HEK293 (cell line): ENCODE data around the gene C20orf144.
A peak's percentile ranks its signal among the peaks of the same experiment; 100 is the strongest.

Experiments used
- CTCF ChIA-PET: fragments of 350-600 bp; formaldehyde crosslinking; extraction: SDS; loops from one replicate; lab custom pipeline; 2021; ENCODE audit warnings: antibody characterized with exemption; lab: Yijun Ruan, JAX
- POLR2A ChIA-PET: fragments of 300-600 bp; formaldehyde crosslinking; extraction: SDS; loops from one replicate; lab custom pipeline; 2020; ENCODE audit warnings: antibody characterized with exemption, inconsistent platforms; lab: Yijun Ruan, JAX
- H3K27ac ChIP-seq: fragments of 200-500 bp; sonication (Bioruptor generic); 2 replicates; pipeline ENCODE4 v1.5.1; 2014; ENCODE audit warnings: low read depth, low read length, control low read depth, inconsistent platforms; ENCODE audit errors: extremely low read depth
- H3K36me3 ChIP-seq, 2 experiments: fragments of 200-500 bp in 1 of 2; sonication (Bioruptor generic) in 1 of 2; 1 replicate in 1 of 2; 2 replicates in 1 of 2; pipeline ENCODE4 v1.5.1; 2014 to 2017; ENCODE audit warnings: inconsistent platforms in 2 of 2, low read length in 2 of 2; ENCODE audit not compliant: control insufficient read depth in 2 of 2, insufficient read depth in 1 of 2
- H3K4me1 ChIP-seq: fragments of 200-500 bp; sonication (Bioruptor generic); 2 replicates; pipeline ENCODE4 v1.5.1; 2014; ENCODE audit warnings: mild to moderate bottlenecking, low read length, inconsistent platforms; ENCODE audit not compliant: control insufficient read depth, insufficient read depth
- H3K4me3 ChIP-seq: 2 replicates; pipeline ENCODE4 v1.5.1; 2011; ENCODE audit warnings: low read depth, mild to moderate bottlenecking, control low read depth, low read length, moderate library complexity
- H3K9me3 ChIP-seq: fragments of 200-500 bp; sonication (Bioruptor generic); 2 replicates; pipeline ENCODE4 v1.5.1; 2014; ENCODE audit warnings: low read depth, low read length, inconsistent platforms; ENCODE audit not compliant: control insufficient read depth, insufficient read depth
- GLIS1 ChIP-seq: fragments of 450-650 bp; formaldehyde crosslinking; IDR thresholded peaks from 2 replicates; pipeline ENCODE4 v1.5.1; 2016; ENCODE audit warnings: missing biosample characterization, missing genetic modification characterization
- HOXC10 ChIP-seq: sonication (generic); formaldehyde crosslinking; IDR thresholded peaks from 2 replicates; pipeline ENCODE4 v1.8.1; 2023; ENCODE audit warnings: mild to moderate bottlenecking, missing genetic modification reagents
- HOXD13 ChIP-seq: sonication (generic); formaldehyde crosslinking; IDR thresholded peaks from 2 replicates; pipeline ENCODE4 v1.8.0; 2022; ENCODE audit warnings: missing genetic modification reagents, borderline replicate concordance
- MYNN ChIP-seq: fragments of 450-650 bp; formaldehyde crosslinking; IDR thresholded peaks from 2 replicates; pipeline ENCODE4 v1.5.1; 2016; ENCODE audit warnings: missing biosample characterization, missing genetic modification characterization, borderline replicate concordance
- PRDM1 ChIP-seq: fragments of 450-650 bp; formaldehyde crosslinking; IDR thresholded peaks from 2 replicates; pipeline ENCODE4; 2016; ENCODE audit warnings: missing biosample characterization, missing genetic modification characterization
- SALL2 ChIP-seq: fragments of 450-650 bp; formaldehyde crosslinking; IDR thresholded peaks from 2 replicates; pipeline ENCODE4 v1.5.0; 2017; ENCODE audit warnings: missing biosample characterization, mild to moderate bottlenecking, missing genetic modification characterization, borderline replicate concordance
- SETDB1 ChIP-seq: IDR thresholded peaks from one replicate; pipeline ENCODE4 v1.6.1; 2017; ENCODE audit warnings: mild to moderate bottlenecking, low read length, moderate library complexity, mixed read lengths; ENCODE audit not compliant: insufficient read length
- TCF7L2 ChIP-seq: IDR thresholded peaks from 2 replicates; pipeline ENCODE4 v1.6.1; 2011; ENCODE audit warnings: low read depth, mild to moderate bottlenecking, inconsistent platforms, low read length, moderate library complexity, borderline replicate concordance
- ZEB2 ChIP-seq: fragments of 450-650 bp; formaldehyde crosslinking; IDR thresholded peaks from 2 replicates; pipeline ENCODE4 v1.5.1; 2016; ENCODE audit warnings: missing biosample characterization, missing genetic modification characterization
- ZFHX2 ChIP-seq: fragments of 450-650 bp; formaldehyde crosslinking; conservative IDR thresholded peaks from 2 replicates; pipeline ENCODE4 v1.5.1; 2016; ENCODE audit warnings: missing biosample characterization, missing genetic modification characterization
- ZNF114 ChIP-seq: fragments of 450-650 bp; formaldehyde crosslinking; IDR thresholded peaks from 2 replicates; pipeline ENCODE4 v1.5.0; 2017; ENCODE audit warnings: missing biosample characterization, missing genetic modification characterization
- ZNF157 ChIP-seq: fragments of 450-650 bp; formaldehyde crosslinking; IDR thresholded peaks from 2 replicates; pipeline ENCODE4 v1.5.1; 2016; ENCODE audit warnings: missing biosample characterization, missing genetic modification characterization
- ZNF2 ChIP-seq: fragments of 450-650 bp; formaldehyde crosslinking; IDR thresholded peaks from 2 replicates; pipeline ENCODE4 v1.5.1; 2016; ENCODE audit warnings: missing biosample characterization, missing genetic modification characterization
- ZNF221 ChIP-seq: fragments of 450-650 bp; formaldehyde crosslinking; IDR thresholded peaks from 2 replicates; pipeline ENCODE4 v1.5.1; 2017; ENCODE audit warnings: missing biosample characterization, missing genetic modification characterization, borderline replicate concordance
- ZNF335 ChIP-seq: fragments of 450-650 bp; formaldehyde crosslinking; conservative IDR thresholded peaks from 2 replicates; pipeline ENCODE4 v1.5.1; 2016; ENCODE audit warnings: missing biosample characterization, missing genetic modification characterization
- ZNF341 ChIP-seq: fragments of 450-650 bp; formaldehyde crosslinking; IDR thresholded peaks from 2 replicates; pipeline ENCODE4; 2016; ENCODE audit warnings: low read depth, missing biosample characterization, missing genetic modification characterization
- ZNF350 ChIP-seq: fragments of 450-650 bp; formaldehyde crosslinking; IDR thresholded peaks from 2 replicates; pipeline ENCODE4 v1.5.0; 2017; ENCODE audit warnings: missing biosample characterization, mild to moderate bottlenecking, missing genetic modification characterization
- ZNF354C ChIP-seq: fragments of 450-650 bp; formaldehyde crosslinking; IDR thresholded peaks from 2 replicates; pipeline ENCODE4 v1.5.1; 2016; ENCODE audit warnings: missing biosample characterization, missing genetic modification characterization, low read depth, borderline replicate concordance
- ZNF37A ChIP-seq: fragments of 450-650 bp; IDR thresholded peaks from 2 replicates; pipeline ENCODE4 v1.5.1; 2018; ENCODE audit warnings: missing biosample characterization, missing genetic modification characterization
- ZNF394 ChIP-seq: fragments of 450-650 bp; formaldehyde crosslinking; IDR thresholded peaks from 2 replicates; pipeline ENCODE4 v1.5.1; 2016; ENCODE audit warnings: missing biosample characterization, missing genetic modification characterization, mild to moderate bottlenecking, moderate library complexity, borderline replicate concordance
- ZNF529 ChIP-seq: fragments of 450-650 bp; formaldehyde crosslinking; IDR thresholded peaks from 2 replicates; pipeline ENCODE4 v1.5.1; 2017; ENCODE audit warnings: missing genetic modification characterization, missing biosample characterization; ENCODE audit not compliant: insufficient replicate concordance
- ZNF530 ChIP-seq: fragments of 450-650 bp; formaldehyde crosslinking; IDR thresholded peaks from 2 replicates; pipeline ENCODE4 v1.5.1; 2016; ENCODE audit warnings: low read depth, missing biosample characterization, missing genetic modification characterization
- ZNF600 ChIP-seq: fragments of 450-650 bp; formaldehyde crosslinking; IDR thresholded peaks from 2 replicates; pipeline ENCODE4 v1.5.1; 2016; ENCODE audit warnings: missing biosample characterization, missing genetic modification characterization
- ZNF660 ChIP-seq: fragments of 450-650 bp; IDR thresholded peaks from 2 replicates; pipeline ENCODE4 v1.5.1; 2018; ENCODE audit warnings: missing biosample characterization, mild to moderate bottlenecking, missing genetic modification characterization
- ZNF777 ChIP-seq: fragments of 450-650 bp; formaldehyde crosslinking; IDR thresholded peaks from 2 replicates; pipeline ENCODE4 v1.5.1; 2017; ENCODE audit warnings: missing biosample characterization, missing genetic modification characterization, borderline replicate concordance
- TF ChIP-seq, protein P1 (sequence below): fragments of 450-650 bp; formaldehyde crosslinking; IDR thresholded peaks from 2 replicates; pipeline ENCODE4 v1.5.1; 2017; ENCODE audit warnings: missing biosample characterization, missing genetic modification characterization
- TF ChIP-seq, protein P2 (sequence below): fragments of 450-650 bp; formaldehyde crosslinking; IDR thresholded peaks from 2 replicates; pipeline ENCODE4 v1.5.1; 2017; ENCODE audit warnings: missing biosample characterization, missing genetic modification characterization
- TF ChIP-seq, protein P3 (sequence below): fragments of 450-650 bp; formaldehyde crosslinking; IDR thresholded peaks from 2 replicates; pipeline ENCODE4 v1.5.1; 2016; ENCODE audit warnings: missing biosample characterization, missing genetic modification characterization, low read depth
- TF ChIP-seq, protein P4 (sequence below): fragments of 450-650 bp; formaldehyde crosslinking; IDR thresholded peaks from 2 replicates; pipeline ENCODE4 v1.5.1; 2016; ENCODE audit warnings: missing biosample characterization, missing genetic modification characterization

C20orf144 gene

DNA sequence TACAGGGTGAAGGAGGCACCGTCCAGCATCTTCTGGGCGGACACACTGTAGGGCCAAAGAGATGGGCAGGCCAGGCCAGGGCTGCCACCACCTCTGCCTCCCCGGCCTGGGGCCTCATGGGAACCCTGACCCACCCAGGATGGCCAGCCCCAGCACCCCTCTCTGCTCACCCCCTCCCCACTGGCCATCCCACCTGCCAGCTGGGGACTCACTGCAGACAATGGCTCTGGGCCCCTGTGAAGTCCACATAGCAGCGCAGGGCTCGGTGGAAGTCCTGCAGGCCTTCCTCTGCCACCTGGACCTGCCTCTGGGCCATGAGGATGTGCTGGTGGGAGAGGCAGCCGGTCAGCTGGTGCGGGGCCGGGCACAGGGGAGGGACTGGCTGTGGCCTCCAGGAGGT, 3.6 kb upstream of the C20orf144 start (continued):
- TF ChIP-seq, protein P1, sequence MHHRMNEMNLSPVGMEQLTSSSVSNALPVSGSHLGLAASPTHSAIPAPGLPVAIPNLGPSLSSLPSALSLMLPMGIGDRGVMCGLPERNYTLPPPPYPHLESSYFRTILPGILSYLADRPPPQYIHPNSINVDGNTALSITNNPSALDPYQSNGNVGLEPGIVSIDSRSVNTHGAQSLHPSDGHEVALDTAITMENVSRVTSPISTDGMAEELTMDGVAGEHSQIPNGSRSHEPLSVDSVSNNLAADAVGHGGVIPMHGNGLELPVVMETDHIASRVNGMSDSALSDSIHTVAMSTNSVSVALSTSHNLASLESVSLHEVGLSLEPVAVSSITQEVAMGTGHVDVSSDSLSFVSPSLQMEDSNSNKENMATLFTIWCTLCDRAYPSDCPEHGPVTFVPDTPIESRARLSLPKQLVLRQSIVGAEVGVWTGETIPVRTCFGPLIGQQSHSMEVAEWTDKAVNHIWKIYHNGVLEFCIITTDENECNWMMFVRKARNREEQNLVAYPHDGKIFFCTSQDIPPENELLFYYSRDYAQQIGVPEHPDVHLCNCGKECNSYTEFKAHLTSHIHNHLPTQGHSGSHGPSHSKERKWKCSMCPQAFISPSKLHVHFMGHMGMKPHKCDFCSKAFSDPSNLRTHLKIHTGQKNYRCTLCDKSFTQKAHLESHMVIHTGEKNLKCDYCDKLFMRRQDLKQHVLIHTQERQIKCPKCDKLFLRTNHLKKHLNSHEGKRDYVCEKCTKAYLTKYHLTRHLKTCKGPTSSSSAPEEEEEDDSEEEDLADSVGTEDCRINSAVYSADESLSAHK (tag by site-specific recombination) = no peak
- TF ChIP-seq ZNF530 (tag by site-specific recombination) (no peak), ZEB2 (tag by site-specific recombination) (no peak), ZNF114 (tag by site-specific recombination) (no peak), HOXD13 (CRISPR knock-in tag) (no peak), SALL2 (tag by site-specific recombination) (no peak), ZNF37A (no peak), ZNF157 (tag by site-specific recombination) (no peak), ZNF354C (no peak)
- TF ChIP-seq, protein P2, sequence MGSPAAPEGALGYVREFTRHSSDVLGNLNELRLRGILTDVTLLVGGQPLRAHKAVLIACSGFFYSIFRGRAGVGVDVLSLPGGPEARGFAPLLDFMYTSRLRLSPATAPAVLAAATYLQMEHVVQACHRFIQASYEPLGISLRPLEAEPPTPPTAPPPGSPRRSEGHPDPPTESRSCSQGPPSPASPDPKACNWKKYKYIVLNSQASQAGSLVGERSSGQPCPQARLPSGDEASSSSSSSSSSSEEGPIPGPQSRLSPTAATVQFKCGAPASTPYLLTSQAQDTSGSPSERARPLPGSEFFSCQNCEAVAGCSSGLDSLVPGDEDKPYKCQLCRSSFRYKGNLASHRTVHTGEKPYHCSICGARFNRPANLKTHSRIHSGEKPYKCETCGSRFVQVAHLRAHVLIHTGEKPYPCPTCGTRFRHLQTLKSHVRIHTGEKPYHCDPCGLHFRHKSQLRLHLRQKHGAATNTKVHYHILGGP (tag by site-specific recombination) = no peak
- TF ChIP-seq, protein P3, sequence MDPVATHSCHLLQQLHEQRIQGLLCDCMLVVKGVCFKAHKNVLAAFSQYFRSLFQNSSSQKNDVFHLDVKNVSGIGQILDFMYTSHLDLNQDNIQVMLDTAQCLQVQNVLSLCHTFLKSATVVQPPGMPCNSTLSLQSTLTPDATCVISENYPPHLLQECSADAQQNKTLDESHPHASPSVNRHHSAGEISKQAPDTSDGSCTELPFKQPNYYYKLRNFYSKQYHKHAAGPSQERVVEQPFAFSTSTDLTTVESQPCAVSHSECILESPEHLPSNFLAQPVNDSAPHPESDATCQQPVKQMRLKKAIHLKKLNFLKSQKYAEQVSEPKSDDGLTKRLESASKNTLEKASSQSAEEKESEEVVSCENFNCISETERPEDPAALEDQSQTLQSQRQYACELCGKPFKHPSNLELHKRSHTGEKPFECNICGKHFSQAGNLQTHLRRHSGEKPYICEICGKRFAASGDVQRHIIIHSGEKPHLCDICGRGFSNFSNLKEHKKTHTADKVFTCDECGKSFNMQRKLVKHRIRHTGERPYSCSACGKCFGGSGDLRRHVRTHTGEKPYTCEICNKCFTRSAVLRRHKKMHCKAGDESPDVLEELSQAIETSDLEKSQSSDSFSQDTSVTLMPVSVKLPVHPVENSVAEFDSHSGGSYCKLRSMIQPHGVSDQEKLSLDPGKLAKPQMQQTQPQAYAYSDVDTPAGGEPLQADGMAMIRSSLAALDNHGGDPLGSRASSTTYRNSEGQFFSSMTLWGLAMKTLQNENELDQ = no peak

DNA sequence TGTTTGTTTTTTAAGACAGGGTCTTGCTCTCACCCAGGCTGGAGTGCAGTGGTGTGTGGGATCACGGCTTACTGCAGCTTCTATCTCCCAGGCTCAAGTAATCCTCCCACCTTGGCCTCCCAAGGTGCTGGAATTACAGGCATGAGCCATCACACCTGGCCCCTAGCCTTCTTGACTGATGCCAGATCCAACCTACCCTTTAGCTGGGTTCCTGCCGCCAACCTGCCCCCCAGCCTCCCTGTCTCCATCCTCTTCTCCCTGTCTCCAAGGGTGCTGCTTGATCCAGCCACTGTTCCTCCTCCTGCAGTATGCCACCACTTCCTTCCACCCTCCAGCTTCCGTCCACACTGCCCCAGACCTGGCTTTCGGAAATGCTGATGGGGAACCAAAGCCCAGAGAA, 3.2 kb upstream of the C20orf144 start:
- POLR2A ChIA-PET = no interaction called here
- no peak for TF ChIP-seq ZEB2 (tag by site-specific recombination)
- TF ChIP-seq ZNF394 (tag by site-specific recombination) = no peak
- TF ChIP-seq GLIS1 = peak; percentile 51
- 0 out of 2 replicates have a peak, but pooled peaks have one; percentile 44 for TF ChIP-seq ZNF600 (tag by site-specific recombination)
- no peak for TF ChIP-seq ZNF660 (tag by site-specific recombination)
- CTCF ChIA-PET = no interaction called here

DNA sequence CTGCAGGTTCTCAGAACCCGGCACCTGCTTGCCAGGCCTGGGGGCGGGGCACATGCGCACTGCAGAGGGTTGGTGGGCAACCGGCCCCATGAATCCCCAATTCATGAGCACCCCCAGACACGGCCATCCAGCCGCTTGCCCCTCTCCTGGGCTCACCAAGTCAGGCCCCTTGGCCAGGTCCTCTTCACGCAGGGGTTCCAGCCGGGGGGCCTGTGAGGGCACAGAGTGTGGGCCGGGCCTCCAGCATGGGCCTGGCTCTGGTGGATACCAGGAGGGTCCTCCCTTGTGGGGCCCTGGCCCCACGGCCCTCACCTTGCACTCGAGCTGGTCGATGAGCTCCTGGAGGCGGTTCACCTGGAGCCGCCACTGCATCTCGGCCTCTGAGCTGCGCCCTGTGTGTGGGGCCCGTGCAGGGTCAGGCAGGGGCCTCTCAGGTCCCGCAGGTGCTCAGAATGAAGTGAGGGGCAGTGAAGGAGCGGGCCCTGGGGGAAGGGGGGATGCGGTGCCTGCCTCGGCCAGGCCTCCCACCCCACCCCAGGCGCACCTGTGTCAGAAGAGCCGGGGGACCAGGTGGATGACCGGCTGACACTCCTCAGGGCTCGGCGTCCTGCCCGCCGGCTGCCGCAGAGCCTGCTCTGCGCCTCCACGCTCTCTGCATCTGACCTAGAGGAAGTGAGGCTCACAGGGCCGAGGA, 2.6 kb upstream of the C20orf144 start:
- no peaks in the 10 kb centered on the region for H3K4me1 ChIP-seq
- POLR2A ChIA-PET = no interaction called here
- no peaks in the 10 kb centered on the region for H3K9me3 ChIP-seq
- H3K36me3 ChIP-seq = peaks cover 0 to 47% of the 10 kb centered on the region in 2 experiments; a peak in 1 of 3 replicates
- TF ChIP-seq ZFHX2 (tag by site-specific recombination) = no peak
- TF ChIP-seq PRDM1 (tag by site-specific recombination) = no peak
- TF ChIP-seq ZNF777 (tag by site-specific recombination) = no peak
- no peak for TF ChIP-seq ZNF221
- no peak for TF ChIP-seq ZNF341 (tag by site-specific recombination)
- TF ChIP-seq MYNN (tag by site-specific recombination) = no peak
- no peak for TF ChIP-seq ZNF350 (tag by site-specific recombination)
- TF ChIP-seq ZNF2 (tag by site-specific recombination) = no peak
- TF ChIP-seq HOXC10 (CRISPR knock-in tag) = no peak
- no peak for TF ChIP-seq SETDB1
- no peak for TF ChIP-seq ZNF529 (tag by site-specific recombination)
- TF ChIP-seq ZNF335 (tag by site-specific recombination) = no peak
- TF ChIP-seq, protein P4, sequence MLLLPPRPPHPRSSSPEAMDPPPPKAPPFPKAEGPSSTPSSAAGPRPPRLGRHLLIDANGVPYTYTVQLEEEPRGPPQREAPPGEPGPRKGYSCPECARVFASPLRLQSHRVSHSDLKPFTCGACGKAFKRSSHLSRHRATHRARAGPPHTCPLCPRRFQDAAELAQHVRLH (tag by site-specific recombination) = no peak
- no peak for TF ChIP-seq TCF7L2
- TF ChIP-seq, all 188 proteins: peak for 0
- CTCF ChIA-PET = no interaction called here
- H3K4me3 ChIP-seq = no peak overlapping the region
- no peak overlapping the region for H3K27ac ChIP-seq

More for the DNA sequence above, 3.2 kb upstream of the C20orf144 start:
- Histone ChIP-seq H3K4me1 (no peaks in the 10 kb centered on the region), H3K27ac (no peak overlapping the region), H3K36me3 (peaks cover 0 to 47% of the 10 kb centered on the region in 2 experiments; a peak in 1 of 3 replicates), H3K4me3 (no peak overlapping the region), H3K9me3 (no peaks in the 10 kb centered on the region)
